ENCODE results near the gene P2RY14.

DNA sequence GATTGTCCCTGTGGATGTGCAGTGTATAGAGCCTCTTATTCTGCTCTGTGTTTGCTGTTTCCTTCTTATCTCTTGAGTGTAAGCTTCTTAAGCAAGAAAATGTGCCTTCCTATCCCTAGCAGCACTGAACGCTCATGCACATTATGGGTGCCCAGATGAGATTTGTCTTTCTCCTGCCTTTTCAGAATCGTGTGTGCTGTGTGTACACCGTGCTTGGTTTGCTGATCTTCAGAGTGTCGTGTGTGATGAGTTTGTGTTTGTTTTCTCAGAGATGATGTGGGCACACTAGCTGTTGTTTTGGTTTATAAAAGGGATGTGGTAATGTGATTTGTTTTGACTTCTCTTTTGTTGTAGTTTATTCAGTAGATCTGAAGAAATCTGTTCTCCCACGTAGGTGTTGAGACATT lies 95.1 kb downstream of the P2RY14 start:
- TF ChIP-seq, protein P1, sequence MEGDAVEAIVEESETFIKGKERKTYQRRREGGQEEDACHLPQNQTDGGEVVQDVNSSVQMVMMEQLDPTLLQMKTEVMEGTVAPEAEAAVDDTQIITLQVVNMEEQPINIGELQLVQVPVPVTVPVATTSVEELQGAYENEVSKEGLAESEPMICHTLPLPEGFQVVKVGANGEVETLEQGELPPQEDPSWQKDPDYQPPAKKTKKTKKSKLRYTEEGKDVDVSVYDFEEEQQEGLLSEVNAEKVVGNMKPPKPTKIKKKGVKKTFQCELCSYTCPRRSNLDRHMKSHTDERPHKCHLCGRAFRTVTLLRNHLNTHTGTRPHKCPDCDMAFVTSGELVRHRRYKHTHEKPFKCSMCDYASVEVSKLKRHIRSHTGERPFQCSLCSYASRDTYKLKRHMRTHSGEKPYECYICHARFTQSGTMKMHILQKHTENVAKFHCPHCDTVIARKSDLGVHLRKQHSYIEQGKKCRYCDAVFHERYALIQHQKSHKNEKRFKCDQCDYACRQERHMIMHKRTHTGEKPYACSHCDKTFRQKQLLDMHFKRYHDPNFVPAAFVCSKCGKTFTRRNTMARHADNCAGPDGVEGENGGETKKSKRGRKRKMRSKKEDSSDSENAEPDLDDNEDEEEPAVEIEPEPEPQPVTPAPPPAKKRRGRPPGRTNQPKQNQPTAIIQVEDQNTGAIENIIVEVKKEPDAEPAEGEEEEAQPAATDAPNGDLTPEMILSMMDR (IDR thresholded peaks at IDR 0.05), result no peak
- TF ChIP-seq POLR2A (IDR thresholded peaks at IDR 0.05; ENCODE audit: low read depth) (no peak), POLR2AphosphoS5 (IDR thresholded peaks at IDR 0.05) (no peak), EP300 (IDR thresholded peaks at IDR 0.05) (no peak)

Measured in esophagus muscularis mucosa (tissue), 4 donors.